HEK293 (cell line): ENCODE results near the gene RNF43.

Experiments used
- EGR2 ChIP-seq: fragments of 450-650 bp; formaldehyde crosslinking; IDR thresholded peaks from 2 replicates; pipeline ENCODE4 v1.5.1; 2016; ENCODE audit warnings: low read depth, missing biosample characterization, missing genetic modification characterization
- HIC1 ChIP-seq: fragments of 450-650 bp; formaldehyde crosslinking; IDR thresholded peaks from 2 replicates; pipeline ENCODE4 v1.5.1; 2016; ENCODE audit warnings: missing biosample characterization, missing genetic modification characterization
- IKZF3 ChIP-seq: fragments of 450-650 bp; IDR thresholded peaks from 2 replicates; pipeline ENCODE4 v1.5.0; 2018; ENCODE audit warnings: missing biosample characterization, mild to moderate bottlenecking, missing genetic modification characterization, moderate library complexity
- KLF9 ChIP-seq: fragments of 450-650 bp; formaldehyde crosslinking; IDR thresholded peaks from 2 replicates; pipeline ENCODE4 v1.5.1; 2016; ENCODE audit warnings: missing biosample characterization, missing genetic modification characterization, low read depth
- OSR2 ChIP-seq: fragments of 450-650 bp; formaldehyde crosslinking; IDR thresholded peaks from 2 replicates; pipeline ENCODE4 v1.5.1; 2016; ENCODE audit warnings: missing biosample characterization, missing genetic modification characterization
- PRDM1 ChIP-seq: fragments of 450-650 bp; formaldehyde crosslinking; IDR thresholded peaks from 2 replicates; pipeline ENCODE4; 2016; ENCODE audit warnings: missing biosample characterization, missing genetic modification characterization
- PRDM10 ChIP-seq: fragments of 450-650 bp; formaldehyde crosslinking; IDR thresholded peaks from 2 replicates; pipeline ENCODE4 v1.5.1; 2016; ENCODE audit warnings: missing biosample characterization, missing genetic modification characterization
- PRDM6 ChIP-seq: fragments of 450-650 bp; formaldehyde crosslinking; IDR thresholded peaks from 2 replicates; pipeline ENCODE4 v1.5.1; 2017; ENCODE audit warnings: missing biosample characterization, missing genetic modification characterization
- YY1 ChIP-seq: fragments of 450-650 bp; formaldehyde crosslinking; IDR thresholded peaks from 2 replicates; pipeline ENCODE4 v1.5.1; 2018; ENCODE audit warnings: missing biosample characterization, missing genetic modification characterization
- YY2 ChIP-seq: fragments of 450-650 bp; formaldehyde crosslinking; IDR thresholded peaks from 2 replicates; pipeline ENCODE4 v1.5.1; 2016; ENCODE audit warnings: missing biosample characterization, missing genetic modification characterization
- ZIC2 ChIP-seq: fragments of 450-650 bp; formaldehyde crosslinking; IDR thresholded peaks from 2 replicates; pipeline ENCODE4 v1.5.1; 2016; ENCODE audit warnings: missing biosample characterization, missing genetic modification characterization
- ZNF169 ChIP-seq: fragments of 450-650 bp; formaldehyde crosslinking; IDR thresholded peaks from 2 replicates; pipeline ENCODE4 v1.5.1; 2016; ENCODE audit warnings: missing biosample characterization, missing genetic modification characterization
- ZNF174 ChIP-seq: fragments of 450-650 bp; formaldehyde crosslinking; IDR thresholded peaks from 2 replicates; pipeline ENCODE4 v1.5.0; 2017; ENCODE audit warnings: missing biosample characterization, mild to moderate bottlenecking, missing genetic modification characterization
- ZNF184 ChIP-seq: fragments of 450-650 bp; IDR thresholded peaks from 2 replicates; pipeline ENCODE4 v1.5.1; 2018; ENCODE audit warnings: missing biosample characterization, mild to moderate bottlenecking, missing genetic modification characterization
- ZNF248 ChIP-seq: fragments of 450-650 bp; formaldehyde crosslinking; IDR thresholded peaks from 2 replicates; pipeline ENCODE4 v1.5.1; 2017; ENCODE audit warnings: missing biosample characterization, missing genetic modification characterization
- ZNF302 ChIP-seq: fragments of 450-650 bp; formaldehyde crosslinking; IDR thresholded peaks from 2 replicates; pipeline ENCODE4 v1.5.1; 2016; ENCODE audit warnings: missing biosample characterization, missing genetic modification characterization, low read depth
- ZNF341 ChIP-seq: fragments of 450-650 bp; formaldehyde crosslinking; IDR thresholded peaks from 2 replicates; pipeline ENCODE4; 2016; ENCODE audit warnings: low read depth, missing biosample characterization, missing genetic modification characterization
- ZNF473 ChIP-seq: fragments of 450-650 bp; formaldehyde crosslinking; IDR thresholded peaks from 2 replicates; pipeline ENCODE4 v1.5.1; 2017; ENCODE audit warnings: missing biosample characterization, missing genetic modification characterization
- ZNF561 ChIP-seq: fragments of 450-650 bp; IDR thresholded peaks from 2 replicates; pipeline ENCODE4 v1.5.1; 2018; ENCODE audit warnings: missing biosample characterization, missing genetic modification characterization, borderline replicate concordance
- ZNF571 ChIP-seq: fragments of 450-650 bp; formaldehyde crosslinking; IDR thresholded peaks from 2 replicates; pipeline ENCODE4 v1.5.0; 2017; ENCODE audit warnings: missing biosample characterization, missing genetic modification characterization
- ZNF596 ChIP-seq: fragments of 450-650 bp; IDR thresholded peaks from 2 replicates; pipeline ENCODE4 v1.5.0; 2018; ENCODE audit warnings: missing biosample characterization, mild to moderate bottlenecking, missing genetic modification characterization, moderate library complexity
- ZNF621 ChIP-seq: fragments of 450-650 bp; formaldehyde crosslinking; IDR thresholded peaks from 2 replicates; pipeline ENCODE4 v1.5.1; 2017; ENCODE audit warnings: missing biosample characterization, missing genetic modification characterization
- ZNF76 ChIP-seq: fragments of 450-650 bp; formaldehyde crosslinking; IDR thresholded peaks from 2 replicates; pipeline ENCODE4; 2016; ENCODE audit warnings: low read depth, missing biosample characterization, missing genetic modification characterization, borderline replicate concordance
- ZNF776 ChIP-seq: fragments of 450-650 bp; formaldehyde crosslinking; IDR thresholded peaks from 2 replicates; pipeline ENCODE4 v1.5.0; 2017; ENCODE audit warnings: missing biosample characterization, missing genetic modification characterization, borderline replicate concordance
- ZSCAN18 ChIP-seq: fragments of 450-650 bp; formaldehyde crosslinking; IDR thresholded peaks from 2 replicates; pipeline ENCODE4 v1.5.1; 2016; ENCODE audit warnings: missing biosample characterization, missing genetic modification characterization

The RNF43 gene

GRCh38 chr17:58414596-58414997 lies 2.7 kb downstream of the RNF43 start (continued):
- peak; percentile 77; the same call in 1 of the 2 replicates for TF ChIP-seq PRDM6 (tag by site-specific recombination)
- no peak for TF ChIP-seq ZNF621 (tag by site-specific recombination)
- no peak for TF ChIP-seq PRDM1 (tag by site-specific recombination)
- no peak for TF ChIP-seq ZNF169
- TF ChIP-seq ZNF174 (tag by site-specific recombination): no peak
- no peak for TF ChIP-seq HIC1 (tag by site-specific recombination)
- no peak for TF ChIP-seq ZNF473
- no peak for TF ChIP-seq ZNF341 (tag by site-specific recombination)
- no peak for TF ChIP-seq ZNF184 (tag by site-specific recombination)
- TF ChIP-seq YY1: peak; percentile 90
- TF ChIP-seq ZNF571 (tag by site-specific recombination): no peak
- 0 out of 2 replicates have a peak, but pooled peaks have one; percentile 15 for TF ChIP-seq ZIC2
- no peak for TF ChIP-seq ZNF76 (tag by site-specific recombination)
- no peak for TF ChIP-seq KLF9
- TF ChIP-seq IKZF3 (tag by site-specific recombination): no peak; the same call in 1 of the 2 replicates
- no peak for TF ChIP-seq ZSCAN18 (tag by site-specific recombination)
- peak; percentile 77; the same call in 1 of the 2 replicates for TF ChIP-seq YY2 (tag by site-specific recombination)
- TF ChIP-seq ZNF248 (tag by site-specific recombination): no peak
- TF ChIP-seq ZNF776 (tag by site-specific recombination): no peak
- TF ChIP-seq ZNF561: peak; percentile 80; the same call in 1 of the 2 replicates
- no peak for TF ChIP-seq EGR2 (tag by site-specific recombination)
- peak; percentile 8; the same call in 1 of the 2 replicates for TF ChIP-seq OSR2 (tag by site-specific recombination)
- TF ChIP-seq ZNF596 (tag by site-specific recombination): no peak
- TF ChIP-seq PRDM10 (tag by site-specific recombination): peak; percentile 57
- no peak for TF ChIP-seq ZNF302 (tag by site-specific recombination)
